ENCODE data around the gene ARL4C.
A peak's percentile ranks its signal among the peaks of the same experiment; 100 is the strongest.

ARL4C gene

DNA sequence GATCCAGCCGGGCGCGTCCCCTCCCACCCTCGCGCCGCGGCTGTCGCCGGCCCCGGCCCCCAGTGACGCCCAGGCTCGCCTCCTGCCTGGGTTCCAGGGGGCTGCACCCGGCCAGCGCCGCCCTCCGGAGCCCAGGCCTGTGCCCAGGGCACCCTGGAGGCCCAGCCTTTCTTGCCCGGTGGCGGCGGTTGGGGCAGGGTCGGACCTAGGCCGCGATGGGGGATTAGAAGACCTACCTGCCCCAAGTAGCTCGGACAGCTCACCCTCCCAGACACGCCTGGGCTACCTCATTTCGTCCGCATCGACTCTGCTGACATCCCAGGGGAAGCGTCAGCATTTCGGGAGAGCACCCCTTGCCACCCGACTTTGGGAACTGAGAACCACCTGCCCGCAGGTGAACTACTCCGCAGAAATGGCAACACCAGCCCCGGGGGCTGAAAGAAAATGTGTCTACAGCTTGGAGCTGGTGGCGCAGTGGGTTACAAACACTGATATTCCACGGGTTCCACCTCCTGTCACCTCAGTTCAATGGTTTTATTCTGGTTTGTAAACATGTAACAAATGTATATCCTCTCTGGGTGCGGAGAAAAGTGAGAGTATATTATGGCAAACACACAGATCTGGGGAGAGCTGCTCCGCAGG is 834 bp upstream of the ARL4C start:
- no peak for DNase-seq

DNA sequence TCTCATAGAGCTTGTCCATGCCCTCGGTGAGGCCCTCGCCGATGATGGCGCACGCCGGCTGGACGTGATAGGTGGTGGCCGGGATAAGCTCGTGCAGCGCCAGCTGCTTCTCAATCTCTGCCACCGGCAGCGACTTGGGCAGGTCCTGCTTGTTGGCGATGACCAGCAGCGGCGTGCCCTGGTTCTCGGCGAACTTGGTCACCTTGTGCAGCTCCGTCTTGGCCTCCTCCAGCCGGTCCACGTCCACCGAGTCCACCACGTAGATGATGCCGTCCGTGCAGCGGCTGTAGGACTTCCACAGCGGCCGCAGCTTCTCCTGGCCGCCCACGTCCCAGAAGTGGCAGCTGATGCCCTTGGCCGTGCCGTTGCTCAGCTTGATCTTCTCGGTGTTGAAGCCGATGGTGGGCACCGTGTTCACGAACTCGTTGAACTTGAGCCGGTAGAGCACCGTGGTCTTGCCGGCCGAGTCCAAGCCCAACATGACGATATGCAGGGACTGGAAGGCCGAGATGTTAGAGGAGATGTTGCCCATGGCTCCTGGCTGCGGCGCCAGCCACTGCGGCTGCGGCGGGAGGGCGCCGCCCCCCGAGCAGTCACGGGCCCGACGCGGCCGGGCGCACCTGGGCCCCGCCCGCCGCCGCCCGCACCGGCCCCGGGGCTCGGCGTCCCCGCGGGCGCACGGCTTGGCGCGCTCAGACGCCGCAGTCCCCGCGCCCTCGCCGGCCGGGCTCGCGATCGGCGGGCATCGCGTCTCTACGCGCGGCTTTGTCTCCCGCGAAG is 636 bp downstream of the ARL4C start:
- DNase-seq: peak; percentile 68

DNA sequence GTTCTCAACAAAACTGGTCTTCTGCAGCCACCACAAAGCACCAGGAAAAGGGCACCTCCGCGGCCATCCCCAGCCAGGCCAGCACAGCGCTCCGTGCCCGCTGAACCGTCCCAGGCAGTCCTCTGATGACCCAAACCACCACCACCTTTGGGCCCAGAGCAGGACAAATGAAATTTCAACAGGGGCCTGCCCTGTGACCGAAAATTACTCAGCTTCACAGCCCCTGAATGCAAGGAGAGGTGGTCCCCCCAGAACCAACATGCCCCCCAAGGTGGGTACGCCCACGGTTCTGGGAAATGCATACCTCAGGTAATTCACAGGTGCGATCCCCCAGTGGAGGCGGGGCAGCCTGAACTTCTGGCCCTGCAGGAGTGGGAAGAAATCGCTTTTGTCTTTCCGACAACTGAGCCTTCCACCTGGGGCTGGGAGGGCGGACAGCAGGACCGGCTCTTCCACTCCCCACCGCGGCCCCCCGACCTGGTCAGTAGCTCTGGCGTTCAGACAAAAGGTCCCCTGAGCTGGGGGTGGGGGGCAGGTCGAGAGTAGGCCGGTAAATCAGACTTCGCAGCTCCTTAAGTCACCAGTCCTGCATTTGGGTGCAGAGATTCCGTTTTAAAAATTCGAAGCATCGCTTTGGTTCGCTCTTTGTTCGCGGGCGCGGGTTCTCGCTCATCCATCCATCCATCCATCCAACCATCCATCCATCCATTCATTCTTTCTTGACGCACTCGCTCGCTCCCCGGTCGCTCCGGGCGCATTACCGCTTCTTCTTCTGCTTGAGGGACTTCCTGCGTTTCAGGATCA is 1.4 kb downstream of the ARL4C start:
- no peak for DNase-seq

- no peak for DNase-seq
These were observed 2.3 kb downstream of the ARL4C start for GRCh38 chr2:234494361-234495250.

DNA sequence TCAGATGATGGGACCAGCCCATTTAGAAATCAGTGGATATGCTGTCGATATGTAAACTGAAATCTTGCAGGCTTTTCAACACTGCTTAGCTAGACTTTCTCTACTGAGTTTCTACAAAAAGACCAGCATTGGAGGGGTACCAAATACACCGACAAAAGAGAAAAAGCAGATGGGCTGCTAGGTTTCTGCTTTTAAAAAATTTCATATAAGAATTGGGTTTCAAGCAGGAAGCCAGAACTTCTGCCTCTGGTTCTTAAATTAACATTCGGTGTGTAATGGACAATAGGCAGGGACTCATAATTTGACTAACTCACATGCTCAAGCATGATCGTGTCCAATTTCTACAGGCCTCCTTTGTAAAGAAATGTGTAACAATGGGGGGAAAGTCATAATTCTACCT is 3.1 kb downstream of the ARL4C start:
- no peak for DNase-seq

- no peak for DNase-seq
These were observed 4.0 kb downstream of the ARL4C start for GRCh38 chr2:234492717-234493485.

DNA sequence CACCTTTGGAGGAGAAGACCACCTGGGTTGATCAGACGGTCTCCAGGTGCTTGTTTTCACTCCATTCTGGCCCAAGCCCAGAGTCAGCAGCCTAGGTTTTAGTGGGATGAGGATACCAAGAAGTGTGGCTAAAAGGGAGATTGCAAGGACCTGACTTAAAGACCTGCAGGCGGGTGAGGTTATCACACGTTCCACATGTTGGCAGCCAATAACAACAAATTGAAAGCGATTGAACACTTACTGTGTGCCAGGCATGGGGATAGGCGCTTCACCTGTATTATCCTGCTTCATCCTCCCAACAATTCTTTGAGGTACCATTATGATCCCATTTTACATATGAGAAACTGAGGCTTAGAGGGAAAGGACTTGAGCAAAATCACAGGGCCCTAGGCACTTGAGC is 5.0 kb downstream of the ARL4C start:
- DNase-seq: no peak

GRCh38 chr2:234491281-234491680 is 5.6 kb downstream of the ARL4C start:
- no peak for DNase-seq

DNA sequence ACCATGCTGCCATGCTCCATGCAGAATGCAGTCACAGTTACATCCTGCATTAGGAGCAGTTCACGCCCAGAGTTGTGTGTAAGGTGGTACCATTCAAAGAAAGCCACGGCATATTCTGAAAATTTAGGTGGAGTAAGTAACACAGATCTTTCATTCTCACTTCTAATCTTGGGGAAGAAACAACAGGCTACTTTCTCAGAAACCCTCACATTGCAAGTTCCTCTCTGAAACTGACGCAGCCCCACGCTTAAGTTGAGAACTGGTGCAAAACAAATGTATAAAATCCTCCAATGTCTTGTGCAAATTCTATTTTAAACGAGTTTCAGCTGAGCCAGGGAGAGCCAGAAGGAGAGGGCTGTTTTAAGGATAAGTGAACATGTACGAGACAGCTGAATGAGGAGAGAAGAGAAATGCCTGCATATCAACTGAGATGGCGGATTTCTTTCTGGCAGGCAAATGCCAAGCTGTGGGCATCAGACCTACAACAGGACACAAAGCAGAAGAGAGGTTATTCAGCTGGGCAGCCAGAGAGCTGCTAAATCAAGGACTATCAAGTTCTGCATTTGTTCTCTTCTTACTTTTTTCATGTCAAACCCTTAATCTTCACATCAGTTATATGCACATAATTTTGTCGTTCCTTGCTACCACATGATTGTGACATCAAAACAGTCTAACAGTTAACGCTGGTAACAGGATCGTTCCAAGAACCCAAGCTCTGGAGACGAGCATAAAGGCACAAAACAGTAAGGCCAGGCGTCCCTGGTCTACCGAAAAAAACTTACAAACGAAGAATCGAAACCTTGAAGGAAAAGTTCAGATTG is 6.4 kb downstream of the ARL4C start:
- no peak for DNase-seq

- DNase-seq: peak; percentile 55
These were observed 7.9 kb downstream of the ARL4C start for GRCh38 chr2:234488913-234489451.

DNA sequence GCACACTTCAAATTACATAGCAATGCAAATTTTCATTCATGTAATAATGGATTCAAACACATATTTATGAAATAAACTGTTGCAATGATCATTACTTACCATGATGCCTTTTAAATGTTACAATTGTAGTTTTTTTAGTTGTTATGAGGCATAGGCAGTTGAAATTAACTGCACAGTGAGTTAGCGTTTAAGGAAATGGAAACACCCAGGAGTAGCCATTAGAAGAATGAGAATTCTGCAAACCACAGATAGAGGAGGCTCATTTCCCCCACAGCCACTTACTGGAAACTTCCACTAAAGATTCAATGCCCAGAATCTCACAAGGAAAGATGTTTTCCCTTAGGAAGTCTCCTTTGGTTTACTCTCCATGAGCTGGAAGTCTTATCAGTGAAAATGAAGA is 8.4 kb downstream of the ARL4C start:
- no peak for DNase-seq

DNA sequence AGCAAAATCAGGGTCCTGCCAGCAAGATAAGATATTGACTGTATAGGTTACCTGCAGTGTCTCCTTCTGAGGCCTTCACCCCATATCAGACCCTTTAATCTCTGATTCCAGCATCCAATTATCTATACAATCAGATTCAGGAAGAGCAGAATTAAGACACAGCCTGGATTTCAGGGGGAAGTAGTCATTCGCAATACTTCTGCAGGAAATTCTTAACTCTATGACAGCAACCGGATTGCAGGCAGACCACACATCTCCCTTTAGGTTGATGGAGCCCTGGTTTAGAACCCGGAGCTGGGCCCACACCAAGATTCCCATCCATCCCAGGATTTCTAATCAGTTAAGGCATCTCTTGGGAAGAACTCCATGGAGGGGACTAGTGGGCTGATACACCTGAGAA is 9.5 kb downstream of the ARL4C start:
- DNase-seq: no peak

- peak; percentile 66 for DNase-seq
These were observed 13.2 kb downstream of the ARL4C start for GRCh38 chr2:234483568-234484251.

- no peak for DNase-seq
These were observed 15.6 kb downstream of the ARL4C start for GRCh38 chr2:234481301-234481700.

DNA sequence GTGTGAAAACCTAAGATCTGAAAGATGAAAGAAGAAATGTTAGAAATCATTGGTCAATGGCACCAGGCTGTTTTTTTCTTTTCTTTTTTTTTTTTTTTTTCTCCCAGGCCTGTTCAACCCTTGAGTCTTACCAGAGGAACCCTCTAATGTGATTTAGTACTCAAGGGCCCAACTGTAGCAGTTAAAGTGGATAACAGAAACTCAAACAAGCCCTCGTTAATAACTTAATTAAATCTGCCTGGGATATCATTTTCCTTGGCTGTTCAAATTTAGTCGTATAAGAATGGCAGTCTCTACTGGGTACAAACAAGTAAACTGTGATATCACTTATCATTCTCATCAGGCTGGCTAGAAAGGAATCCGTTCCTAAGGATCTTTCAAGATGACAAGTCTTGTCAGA is 16.5 kb downstream of the ARL4C start:
- no peak for DNase-seq

GRCh38 chr2:234479465-234479864 is 17.4 kb downstream of the ARL4C start:
- DNase-seq: no peak

GRCh38 chr2:234478121-234478858 is 18.6 kb downstream of the ARL4C start:
- DNase-seq: no peak

DNA sequence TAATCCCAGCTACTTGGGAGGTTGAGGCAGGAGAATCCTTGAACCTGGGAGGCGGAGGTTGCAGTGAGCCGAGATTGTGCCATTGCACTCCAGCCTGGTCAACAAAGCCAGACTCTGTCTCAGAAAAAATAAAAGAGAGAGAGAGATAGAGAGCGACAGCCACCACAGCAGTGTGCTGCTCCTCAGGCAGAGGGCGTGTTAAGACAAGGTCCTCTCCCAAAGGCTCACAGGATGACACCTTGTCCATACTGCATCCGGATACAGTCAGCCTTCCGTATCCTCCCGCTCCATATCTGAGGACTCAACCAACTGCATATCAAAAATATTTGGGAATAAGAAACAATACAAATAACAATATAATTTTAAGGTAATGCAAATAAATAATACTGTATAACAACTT is 20.1 kb downstream of the ARL4C start:
- no peak for DNase-seq

DNA sequence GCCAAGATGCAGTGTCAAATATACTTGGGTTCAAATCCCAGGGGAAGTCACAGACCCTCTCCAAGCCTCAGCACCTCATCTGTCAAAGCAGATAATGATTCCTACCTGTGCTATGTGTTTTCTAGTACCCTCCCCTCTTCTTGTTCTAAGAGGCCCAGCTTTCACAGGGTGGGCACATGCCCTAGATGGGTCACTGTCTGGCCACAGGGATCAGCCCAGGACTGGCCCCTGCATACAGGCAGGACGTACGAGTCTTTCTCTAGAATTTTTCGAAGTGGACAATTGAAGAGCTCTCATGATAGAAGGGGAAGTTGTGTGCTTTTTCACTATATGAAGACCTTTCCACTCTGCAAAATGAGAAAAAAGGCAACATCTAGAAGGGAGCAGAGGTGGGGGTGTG is 22.2 kb downstream of the ARL4C start:
- DNase-seq: no peak
